Measurements from ENCODE around the gene KCNQ5.

The KCNQ5 gene

GRCh38 chr6:72936766-72937559, 315.1 kb downstream of the KCNQ5 start:
- peaks cover 4% of the 10 kb centered on the region for H3K27me3 Mint-ChIP-seq (ENCODE audit: low read depth, poor library complexity)
- TF ChIP-seq, protein P1, sequence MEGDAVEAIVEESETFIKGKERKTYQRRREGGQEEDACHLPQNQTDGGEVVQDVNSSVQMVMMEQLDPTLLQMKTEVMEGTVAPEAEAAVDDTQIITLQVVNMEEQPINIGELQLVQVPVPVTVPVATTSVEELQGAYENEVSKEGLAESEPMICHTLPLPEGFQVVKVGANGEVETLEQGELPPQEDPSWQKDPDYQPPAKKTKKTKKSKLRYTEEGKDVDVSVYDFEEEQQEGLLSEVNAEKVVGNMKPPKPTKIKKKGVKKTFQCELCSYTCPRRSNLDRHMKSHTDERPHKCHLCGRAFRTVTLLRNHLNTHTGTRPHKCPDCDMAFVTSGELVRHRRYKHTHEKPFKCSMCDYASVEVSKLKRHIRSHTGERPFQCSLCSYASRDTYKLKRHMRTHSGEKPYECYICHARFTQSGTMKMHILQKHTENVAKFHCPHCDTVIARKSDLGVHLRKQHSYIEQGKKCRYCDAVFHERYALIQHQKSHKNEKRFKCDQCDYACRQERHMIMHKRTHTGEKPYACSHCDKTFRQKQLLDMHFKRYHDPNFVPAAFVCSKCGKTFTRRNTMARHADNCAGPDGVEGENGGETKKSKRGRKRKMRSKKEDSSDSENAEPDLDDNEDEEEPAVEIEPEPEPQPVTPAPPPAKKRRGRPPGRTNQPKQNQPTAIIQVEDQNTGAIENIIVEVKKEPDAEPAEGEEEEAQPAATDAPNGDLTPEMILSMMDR (IDR thresholded peaks at IDR 0.05), result no peak
- no peaks in the 10 kb centered on the region for H3K9me3 Mint-ChIP-seq
- H3K4me1 Mint-ChIP-seq, result peaks cover 25% of the 10 kb centered on the region
- H3K36me3 Mint-ChIP-seq (ENCODE audit: low read depth), result peaks cover 6% of the 10 kb centered on the region
- no peak for DNase-seq
- H3K27ac Mint-ChIP-seq, result no peak overlapping the region
- no peak overlapping the region for H3K4me3 Mint-ChIP-seq

GRCh38 chr6:72938104-72938503, 316.2 kb downstream of the KCNQ5 start:
- Mint-ChIP-seq H3K4me3 (no peak overlapping the region), H3K27ac (no peak overlapping the region), H3K9me3 (no peaks in the 10 kb centered on the region), H3K36me3 (ENCODE audit: low read depth) (peaks cover 6% of the 10 kb centered on the region), H3K4me1 (peaks cover 16% of the 10 kb centered on the region), H3K27me3 (ENCODE audit: low read depth, poor library complexity) (peaks cover 4% of the 10 kb centered on the region)
- TF ChIP-seq, protein P1 (IDR thresholded peaks at IDR 0.05), result no peak
- DNase-seq, result no peak

DNA sequence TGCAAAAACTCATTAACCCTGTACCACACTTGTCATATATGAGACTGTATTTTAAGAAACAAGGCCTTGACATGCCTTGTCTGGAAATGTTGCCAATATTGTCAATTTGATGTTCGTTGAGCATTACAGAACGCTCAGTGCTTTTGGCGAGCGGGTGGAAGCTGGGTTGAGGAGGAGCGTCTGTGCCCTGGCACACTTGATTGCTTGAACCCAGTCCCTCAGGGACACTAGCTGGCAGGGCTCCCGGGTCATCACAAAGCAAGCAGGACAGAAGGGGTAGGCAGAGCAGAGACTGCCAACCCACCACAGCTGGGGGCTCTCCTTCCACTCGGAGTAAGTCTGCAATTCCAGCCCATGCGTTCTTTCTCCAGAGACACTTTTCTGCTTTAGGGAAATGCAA, 317.1 kb downstream of the KCNQ5 start:
- Mint-ChIP-seq H3K27me3 (ENCODE audit: low read depth, poor library complexity) (peaks cover 4% of the 10 kb centered on the region), H3K9me3 (no peaks in the 10 kb centered on the region), H3K27ac (no peak overlapping the region), H3K36me3 (ENCODE audit: low read depth) (peaks cover 6% of the 10 kb centered on the region), H3K4me1 (peaks cover 10% of the 10 kb centered on the region), H3K4me3 (no peak overlapping the region)
- no peak for DNase-seq
- TF ChIP-seq, protein P1 (IDR thresholded peaks at IDR 0.05), result no peak

- Mint-ChIP-seq H3K36me3 (ENCODE audit: low read depth) (peaks cover 6% of the 10 kb centered on the region), H3K4me3 (no peak overlapping the region), H3K27ac (no peak overlapping the region), H3K9me3 (no peaks in the 10 kb centered on the region), H3K27me3 (ENCODE audit: low read depth, poor library complexity) (peaks cover 4% of the 10 kb centered on the region), H3K4me1 (peaks cover 7% of the 10 kb centered on the region)
- no peak for DNase-seq
- TF ChIP-seq, protein P1 (IDR thresholded peaks at IDR 0.05), result no peak
Measured at GRCh38 chr6:72940265-72940664, 318.4 kb downstream of the KCNQ5 start.

- Mint-ChIP-seq H3K27ac (no peak overlapping the region), H3K36me3 (ENCODE audit: low read depth) (no peaks in the 10 kb centered on the region), H3K4me1 (peaks cover 13% of the 10 kb centered on the region), H3K9me3 (no peaks in the 10 kb centered on the region), H3K4me3 (no peak overlapping the region), H3K27me3 (ENCODE audit: low read depth, poor library complexity) (peaks cover 4% of the 10 kb centered on the region)
- DNase-seq, result no peak
- TF ChIP-seq, protein P1 (IDR thresholded peaks at IDR 0.05), result no peak
Measured at GRCh38 chr6:72941263-72941662, 319.4 kb downstream of the KCNQ5 start.

DNA sequence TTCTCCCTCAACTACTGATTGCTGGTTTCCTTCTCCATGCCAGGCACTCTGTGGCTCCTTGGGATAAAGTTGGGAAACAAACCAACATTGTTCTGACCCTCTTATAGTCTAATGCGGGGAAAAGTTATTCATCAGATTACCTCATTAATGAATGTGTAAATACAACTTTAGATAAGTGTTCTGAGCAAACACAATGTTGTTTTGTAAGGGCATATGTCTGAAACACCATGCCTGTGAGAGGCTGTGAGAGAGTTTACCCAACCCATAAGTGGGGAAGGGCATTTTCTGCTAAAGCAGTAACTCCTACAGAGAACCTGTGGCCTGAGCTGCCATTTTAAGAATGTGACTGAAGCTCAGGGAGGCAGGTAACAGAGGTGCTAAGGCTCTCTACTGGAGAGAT, 319.9 kb downstream of the KCNQ5 start:
- peaks cover 11% of the 10 kb centered on the region for H3K4me1 Mint-ChIP-seq
- no peak for DNase-seq
- no peak overlapping the region for H3K4me3 Mint-ChIP-seq
- H3K27ac Mint-ChIP-seq, result no peak overlapping the region
- H3K9me3 Mint-ChIP-seq, result no peaks in the 10 kb centered on the region
- TF ChIP-seq, protein P1 (IDR thresholded peaks at IDR 0.05), result no peak
- no peaks in the 10 kb centered on the region for H3K36me3 Mint-ChIP-seq (ENCODE audit: low read depth)
- H3K27me3 Mint-ChIP-seq (ENCODE audit: low read depth, poor library complexity), result peaks cover 4% of the 10 kb centered on the region
